ENCODE measurements around the gene HOXD8. TPM values are rescaled to one million over a fixed set of nuclear protein-coding genes. Genes with fewer than 3 reads are reported as not detected.

Gene HOXD8
- polyA plus RNA-seq, 3 donors = 0.84 to 8.8 (median 6.3) TPM

- 3 to 17% (median 7%) methylated on average over 70 of the region's 70 CpGs for WGBS, 3 donors
- H3K27ac ChIP-seq (ENCODE audit: low read depth, low read length) = no peak within 1 kb of the TSS
Measured at GRCh38 chr2:176099728-176100546, 29.6 kb upstream of the HOXD8 start, which contains the start of gene HOXD12. Gene HOXD12, plus strand, starts transcription at chr2:176099795. Its CDS starts 7 bp downstream, at chr2:176099802.

- no peak overlapping the region for H3K27ac ChIP-seq (ENCODE audit: low read depth, low read length)
- 8 to 24% (median 8%) methylated on average over 28 of the region's 28 CpGs for WGBS, 3 donors
Measured at GRCh38 chr2:176100547-176101140, 28.9 kb upstream of the HOXD8 start.

GRCh38 chr2:176101216-176101830 is 28.2 kb upstream of the HOXD8 start:
- WGBS, 3 donors = 19 to 44% (median 22%) methylated on average over 2 of the region's 2 CpGs
- H3K27ac ChIP-seq (ENCODE audit: low read depth, low read length) = no peak overlapping the region

- WGBS, 3 donors = 27 to 55% (median 32%) methylated on average over 5 of the region's 5 CpGs
- no peak overlapping the region for H3K27ac ChIP-seq (ENCODE audit: low read depth, low read length)
Measured at GRCh38 chr2:176101842-176102241, 27.7 kb upstream of the HOXD8 start.

GRCh38 chr2:176102309-176102866 is 27.1 kb upstream of the HOXD8 start:
- H3K27ac ChIP-seq (ENCODE audit: low read depth, low read length) = no peak overlapping the region
- 16 to 31% (median 16%) methylated on average over 7 of the region's 7 CpGs for WGBS, 3 donors

- no peak overlapping the region for H3K27ac ChIP-seq (ENCODE audit: low read depth, low read length)
- WGBS, 3 donors = 15 to 39% (median 32%) methylated on average over 7 of the region's 7 CpGs
Measured at GRCh38 chr2:176103194-176103593, 26.3 kb upstream of the HOXD8 start.

- no peak overlapping the region for H3K27ac ChIP-seq (ENCODE audit: low read depth, low read length)
- 3 to 10% (median 8%) methylated on average over 17 of the region's 17 CpGs for WGBS, 3 donors
Measured at GRCh38 chr2:176103742-176104315, 25.7 kb upstream of the HOXD8 start.

GRCh38 chr2:176104316-176105077 is 25.0 kb upstream of the HOXD8 start:
- 3 to 11% (median 6%) methylated on average over 53 to 56 of the region's 56 CpGs for WGBS, 3 donors
- no peak overlapping the region for H3K27ac ChIP-seq (ENCODE audit: low read depth, low read length)

GRCh38 chr2:176105078-176105729 is 24.3 kb upstream of the HOXD8 start:
- WGBS, 3 donors = 7 to 20% (median 8%) methylated on average over 24 to 25 of the region's 25 CpGs
- H3K27ac ChIP-seq (ENCODE audit: low read depth, low read length) = no peak overlapping the region

GRCh38 chr2:176105730-176106580 is 23.6 kb upstream of the HOXD8 start:
- 4 to 21% (median 11%) methylated on average over 25 of the region's 25 CpGs for WGBS, 3 donors
- no peak overlapping the region for H3K27ac ChIP-seq (ENCODE audit: low read depth, low read length)

- H3K27ac ChIP-seq (ENCODE audit: low read depth, low read length) = no peak within 1 kb of the TSS
- 1 to 3% (median 3%) methylated on average over 62 to 85 of the region's 85 CpGs for WGBS, 3 donors
Measured at GRCh38 chr2:176106581-176107539, 22.6 kb upstream of the HOXD8 start, which contains the start of gene HOXD11. Gene HOXD11, plus strand, starts transcription at chr2:176107280. Its CDS starts 76 bp downstream, at chr2:176107356.

GRCh38 chr2:176107731-176108181 is 21.7 kb upstream of the HOXD8 start:
- H3K27ac ChIP-seq (ENCODE audit: low read depth, low read length) = no peak overlapping the region
- 3 to 5% (median 3%) methylated on average over 26 to 59 of the region's 59 CpGs for WGBS, 3 donors

GRCh38 chr2:176109192-176109901 is 20.2 kb upstream of the HOXD8 start:
- no peak overlapping the region for H3K27ac ChIP-seq (ENCODE audit: low read depth, low read length)
- 9 to 28% (median 12%) methylated on average over 26 of the region's 26 CpGs for WGBS, 3 donors

GRCh38 chr2:176109946-176110345 is 19.6 kb upstream of the HOXD8 start:
- WGBS, 3 donors = 14 to 50% (median 22%) methylated on average over 4 of the region's 4 CpGs
- no peak overlapping the region for H3K27ac ChIP-seq (ENCODE audit: low read depth, low read length)
